GM21723 (cell line): ENCODE data around the gene EEF1G.
A peak's percentile ranks its signal among the peaks of the same experiment; 100 is the strongest.
"Not testable (repeated sequence)": the region's sequence is repeated elsewhere in the genome, so short reads cannot be mapped to it uniquely, and the experiment has no call there.

Experiments used
- ATAC-seq: cut with Tn5 transposase; IDR thresholded peaks from one replicate; pipeline ENCODE4 v1.9.1; 2021; ENCODE audit warnings: mild to moderate bottlenecking, moderate library complexity; ENCODE audit not compliant: unreplicated experiment

EEF1G gene, protein sequence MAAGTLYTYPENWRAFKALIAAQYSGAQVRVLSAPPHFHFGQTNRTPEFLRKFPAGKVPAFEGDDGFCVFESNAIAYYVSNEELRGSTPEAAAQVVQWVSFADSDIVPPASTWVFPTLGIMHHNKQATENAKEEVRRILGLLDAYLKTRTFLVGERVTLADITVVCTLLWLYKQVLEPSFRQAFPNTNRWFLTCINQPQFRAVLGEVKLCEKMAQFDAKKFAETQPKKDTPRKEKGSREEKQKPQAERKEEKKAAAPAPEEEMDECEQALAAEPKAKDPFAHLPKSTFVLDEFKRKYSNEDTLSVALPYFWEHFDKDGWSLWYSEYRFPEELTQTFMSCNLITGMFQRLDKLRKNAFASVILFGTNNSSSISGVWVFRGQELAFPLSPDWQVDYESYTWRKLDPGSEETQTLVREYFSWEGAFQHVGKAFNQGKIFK

DNA sequence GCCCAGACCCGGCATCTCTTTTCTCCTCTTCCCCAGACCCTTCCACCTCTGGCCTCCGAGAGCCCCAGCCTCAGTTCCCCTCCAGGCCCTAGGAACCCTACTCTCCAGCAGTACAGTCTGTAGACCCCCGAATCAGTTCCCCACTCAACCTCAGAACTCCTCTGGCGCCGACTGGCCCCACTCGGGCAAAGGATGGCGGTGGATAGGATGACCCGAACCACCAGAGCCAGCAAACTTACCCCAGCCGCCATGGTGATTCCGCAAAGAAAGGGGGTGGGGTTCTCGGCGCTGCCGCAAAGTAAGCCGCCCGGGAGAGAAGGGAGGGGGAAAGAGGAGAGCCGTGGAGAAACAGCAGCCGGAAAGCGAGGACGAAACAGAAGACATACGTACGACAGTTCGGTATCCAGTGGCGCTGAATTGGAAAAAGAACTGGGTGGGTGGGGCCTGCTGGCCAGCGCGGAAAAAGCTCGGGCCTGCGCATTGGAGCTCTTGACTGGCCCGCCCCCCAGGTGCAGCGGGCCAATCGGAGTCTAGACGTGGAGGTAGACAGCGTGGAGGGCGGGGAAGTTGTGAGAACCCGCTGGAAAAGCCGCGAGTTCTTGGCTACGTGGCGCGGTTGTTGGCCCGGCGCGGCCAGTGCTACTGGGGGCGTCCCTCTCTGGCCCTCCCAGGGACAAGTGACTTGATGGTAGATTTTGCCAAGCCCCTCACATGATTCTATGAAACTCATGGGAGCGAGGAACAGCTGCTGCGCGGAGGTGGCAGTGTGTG is at the start of gene EEF1G:
Gene EEF1G, minus strand, starts transcription at position 300 of the 771 bp plus-strand sequence. Its CDS starts 49 bp downstream, at position 251.
- ATAC-seq: peak; percentile 84

- no peak for ATAC-seq
Measured at GRCh38 chr11:62622476-62623089, 48.9 kb upstream of the EEF1G start.

- peak; percentile 91 for ATAC-seq
Measured at GRCh38 chr11:62621567-62622470, 48.1 kb upstream of the EEF1G start, which contains the start of gene B3GAT3. B3GAT3 (minus strand) TSS chr11:62621986; CDS start chr11:62621947, 39 bp downstream.

- ATAC-seq: no peak
Measured at GRCh38 chr11:62621027-62621566, 47.4 kb upstream of the EEF1G start.

GRCh38 chr11:62616957-62617356 is 43.3 kb upstream of the EEF1G start:
- not testable (repeated sequence) for ATAC-seq

- no peak for ATAC-seq
Measured at GRCh38 chr11:62615521-62615920, 41.8 kb upstream of the EEF1G start.

- no peak for ATAC-seq
Measured at GRCh38 chr11:62614275-62614674, 40.6 kb upstream of the EEF1G start.

DNA sequence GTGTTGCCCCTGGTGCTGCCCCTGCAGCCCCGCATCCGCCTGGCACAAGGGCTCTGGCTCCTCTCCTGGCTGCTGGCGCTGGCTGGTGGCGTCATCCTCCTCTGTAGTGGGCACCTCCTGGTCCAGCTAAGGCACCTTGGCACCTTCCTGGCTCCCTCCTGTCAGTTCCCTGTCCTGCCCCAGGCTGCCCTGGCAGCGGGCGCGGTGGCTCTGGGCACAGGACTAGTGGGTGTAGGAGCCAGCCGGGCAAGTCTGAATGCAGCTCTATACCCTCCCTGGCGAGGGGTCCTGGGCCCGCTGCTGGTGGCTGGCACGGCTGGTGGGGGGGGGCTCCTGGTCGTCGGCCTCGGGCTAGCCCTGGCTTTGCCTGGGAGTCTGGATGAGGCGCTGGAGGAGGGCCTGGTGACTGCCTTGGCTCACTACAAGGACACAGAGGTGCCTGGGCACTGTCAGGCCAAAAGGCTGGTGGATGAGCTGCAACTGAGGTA is 39.6 kb upstream of the EEF1G start:
- no peak for ATAC-seq

DNA sequence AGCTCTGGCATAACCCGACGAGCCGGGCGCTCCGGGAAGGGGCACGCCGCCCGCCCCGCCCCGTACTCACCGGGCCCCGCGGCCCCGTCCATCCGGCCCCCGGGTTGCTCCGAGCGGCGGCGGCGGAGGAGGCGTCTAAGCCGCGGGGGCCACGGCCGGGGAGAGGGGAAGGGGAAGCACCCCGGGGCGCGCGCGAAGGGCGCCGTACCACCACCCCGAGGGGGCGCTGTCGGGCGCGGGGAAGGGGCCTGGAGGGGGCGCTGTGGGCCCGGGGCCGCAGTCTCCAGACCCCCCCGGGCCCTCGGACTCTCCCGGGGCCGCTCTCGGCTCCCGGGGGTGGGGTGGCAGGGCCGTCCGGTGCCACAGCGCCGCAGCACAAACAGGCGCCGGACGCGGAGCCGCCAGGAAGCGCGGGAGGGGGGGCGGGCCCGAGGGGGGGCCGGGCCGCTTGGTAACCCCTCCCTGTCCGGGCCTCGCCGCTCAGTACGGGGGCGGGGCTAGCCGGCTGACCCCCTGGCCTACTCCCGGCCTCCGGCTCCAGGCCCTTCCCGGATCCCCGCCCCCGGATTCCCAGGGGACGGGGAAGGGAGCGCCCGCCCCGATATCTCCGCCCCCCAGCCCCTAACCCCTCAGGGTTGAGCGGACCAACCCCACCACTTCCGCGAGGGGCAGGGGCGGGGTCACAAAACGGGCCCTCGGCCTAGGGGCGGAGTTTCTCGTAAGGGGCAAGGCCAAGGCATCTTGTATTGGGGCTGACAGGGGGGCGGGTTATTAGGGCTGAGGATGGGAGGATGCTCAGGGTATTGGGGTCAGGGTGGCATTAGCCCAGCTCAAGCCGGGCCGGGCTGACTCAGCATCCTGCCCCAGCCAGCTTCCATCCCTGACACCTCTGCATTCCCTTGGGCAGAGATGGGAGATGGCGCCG is 38.9 kb upstream of the EEF1G start, which contains the start of the genes EML3 and ROM1:
Gene EML3, minus strand, starts transcription at position 410 of the 925 bp plus-strand sequence. Its CDS starts 318 bp downstream, at position 92.
Gene ROM1, plus strand, starts transcription at position 892 of the 925 bp plus-strand sequence. Its CDS starts 25 bp downstream, at position 917.
- peak; percentile 74 for ATAC-seq

- peak; percentile 18 for ATAC-seq
Measured at GRCh38 chr11:62611705-62612365, 38.1 kb upstream of the EEF1G start.

- no peak for ATAC-seq
Measured at GRCh38 chr11:62610814-62611704, 37.4 kb upstream of the EEF1G start.

- no peak for ATAC-seq
Measured at GRCh38 chr11:62610403-62610802, 36.7 kb upstream of the EEF1G start.

GRCh38 chr11:62608776-62609175 is 35.1 kb upstream of the EEF1G start:
- ATAC-seq: no peak

DNA sequence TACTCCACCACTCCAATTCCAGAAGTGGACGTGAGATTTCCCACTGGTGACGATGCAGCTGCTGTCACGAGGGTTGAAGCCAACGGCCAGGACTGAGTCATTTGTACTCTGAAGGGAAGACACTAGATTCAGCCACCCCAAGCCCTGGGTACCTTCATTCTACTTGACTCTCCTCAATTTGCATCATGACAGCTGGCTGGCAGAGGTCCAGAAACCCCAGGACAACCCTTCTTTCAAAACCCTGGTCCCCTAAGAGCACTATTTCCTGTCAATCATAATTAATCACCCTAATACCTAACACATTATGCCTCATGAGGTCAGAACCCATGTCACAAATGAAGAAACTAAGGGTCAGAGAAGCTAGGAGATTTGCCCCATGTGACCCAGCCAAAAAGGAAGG is 34.0 kb upstream of the EEF1G start:
- no peak for ATAC-seq

DNA sequence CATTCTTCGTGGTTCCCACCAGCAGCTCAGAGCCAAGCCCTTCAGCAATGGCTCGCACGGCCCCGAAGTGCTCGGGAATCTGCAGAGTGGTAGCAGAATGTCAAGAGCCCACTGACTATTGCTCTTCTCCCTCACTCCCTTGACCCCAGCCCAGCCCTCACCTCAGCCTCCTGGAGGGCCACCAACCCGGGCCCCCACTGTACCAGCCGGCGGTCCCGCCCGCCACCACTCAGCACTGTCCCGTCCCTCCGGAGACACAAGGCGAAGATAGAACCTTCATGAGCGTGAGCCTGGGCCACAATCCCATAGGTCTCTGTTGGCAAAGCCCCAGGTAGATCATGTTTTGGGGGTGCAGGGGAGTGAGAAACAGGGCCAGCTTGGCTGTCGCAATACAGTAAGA is 32.2 kb upstream of the EEF1G start:
- no peak for ATAC-seq

DNA sequence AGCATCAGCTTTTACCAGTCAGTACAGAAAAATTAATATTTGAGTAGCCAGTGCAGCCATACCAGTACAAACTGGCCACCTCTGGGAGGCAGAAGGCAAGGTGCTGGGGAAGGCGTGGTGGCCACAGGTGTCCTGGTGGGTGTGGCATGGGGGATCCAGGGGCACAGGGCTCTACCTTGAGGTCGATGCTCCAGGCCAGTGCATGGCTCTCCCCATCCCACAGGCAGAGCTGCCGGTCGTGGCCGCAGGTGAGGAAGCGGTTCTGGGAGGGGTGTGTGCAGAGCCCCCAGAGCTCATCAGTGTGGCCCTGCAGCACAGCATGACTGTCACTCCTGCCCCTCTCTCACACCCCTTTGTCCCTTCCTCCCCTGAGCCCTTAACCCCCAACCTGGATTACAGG is 31.8 kb upstream of the EEF1G start:
- ATAC-seq: no peak
